Cerebellar nuclear complex (tissue), 1 donor: Measurements from ENCODE around the gene EEF2K.
A peak's percentile ranks its signal among the peaks of the same experiment; 100 is the strongest.
"Not testable (repeated sequence)": the region's sequence is repeated elsewhere in the genome, so short reads cannot be mapped to it uniquely, and the experiment has no call there.

Experiments
- DNase-seq, 2 experiments: peaks; one replicate each; lab custom pipeline; 2025; lab: John Stamatoyannopoulos, UW

EEF2K gene

GRCh38 chr16:22190081-22190775 lies 15.8 kb upstream of the EEF2K start:
- DNase-seq: peak in 1 of 2 experiments; percentile 100

- DNase-seq: peak; percentile 97 to 100
Observed at GRCh38 chr16:22190776-22191531, 15.1 kb upstream of the EEF2K start.

- DNase-seq: peak in 1 of 2 experiments; percentile 36
Observed at GRCh38 chr16:22191532-22192260, 14.4 kb upstream of the EEF2K start.

- no peak for DNase-seq
Observed at GRCh38 chr16:22192261-22193062, 13.6 kb upstream of the EEF2K start.

GRCh38 chr16:22193063-22193411 lies 13.0 kb upstream of the EEF2K start:
- no peak for DNase-seq

GRCh38 chr16:22194707-22195444 lies 11.2 kb upstream of the EEF2K start:
- DNase-seq: no peak

- DNase-seq: no peak
Observed at GRCh38 chr16:22195445-22195694, 10.7 kb upstream of the EEF2K start.

GRCh38 chr16:22195695-22196558 lies 10.2 kb upstream of the EEF2K start:
- DNase-seq: peak; percentile 43 to 85

- DNase-seq: not testable (repeated sequence)
Observed at GRCh38 chr16:22196559-22197168, 9.4 kb upstream of the EEF2K start.

- DNase-seq: no peak
Observed at GRCh38 chr16:22198547-22199293, 7.4 kb upstream of the EEF2K start.

- DNase-seq: no peak
Observed at GRCh38 chr16:22202261-22202637, 3.8 kb upstream of the EEF2K start.

- no peak for DNase-seq
Observed at GRCh38 chr16:22203091-22203490, 3.0 kb upstream of the EEF2K start.

GRCh38 chr16:22204091-22204655 lies 1.9 kb upstream of the EEF2K start:
- no peak for DNase-seq

GRCh38 chr16:22205577-22206012 lies 483 bp upstream of the EEF2K start:
- no peak for DNase-seq

- DNase-seq: peak in 1 of 2 experiments; percentile 21
Observed at GRCh38 chr16:22206842-22207714, 1.0 kb downstream of the EEF2K start.

- no peak for DNase-seq
Observed at GRCh38 chr16:22207715-22208360, 1.8 kb downstream of the EEF2K start.

- DNase-seq: no peak
Observed at GRCh38 chr16:22210285-22210684, 4.2 kb downstream of the EEF2K start.

- no peak for DNase-seq
Observed at GRCh38 chr16:22210854-22211253, 4.8 kb downstream of the EEF2K start.
